Eye (tissue), 1 donor: ENCODE measurements around the gene CAPRIN1.

ENCODE experiments used
- DNase-seq: peaks from one replicate; pipeline ENCODE4 v3.0.0-alpha.2; 2015

The CAPRIN1 gene

DNA sequence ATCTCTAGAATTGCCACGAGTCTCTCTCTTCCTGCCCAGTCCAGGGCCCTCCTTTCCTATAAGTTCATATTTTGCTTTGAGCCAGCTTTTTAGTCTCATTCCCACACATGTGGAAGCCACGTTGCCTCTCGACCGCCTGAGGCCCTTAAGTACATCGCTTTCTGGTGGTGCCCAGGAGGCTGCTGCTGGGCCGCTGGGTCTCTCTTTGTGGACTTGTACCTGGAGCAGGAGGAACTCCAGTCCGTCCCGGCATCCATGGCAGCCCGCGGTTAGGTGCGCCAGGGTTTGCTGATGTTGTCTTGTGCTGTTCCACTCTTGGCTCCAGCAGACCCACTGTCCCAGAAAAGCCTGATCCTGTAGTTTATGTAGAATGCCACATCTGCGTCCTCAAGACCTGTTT, 94.9 kb downstream of the CAPRIN1 start:
- no peak for DNase-seq

DNA sequence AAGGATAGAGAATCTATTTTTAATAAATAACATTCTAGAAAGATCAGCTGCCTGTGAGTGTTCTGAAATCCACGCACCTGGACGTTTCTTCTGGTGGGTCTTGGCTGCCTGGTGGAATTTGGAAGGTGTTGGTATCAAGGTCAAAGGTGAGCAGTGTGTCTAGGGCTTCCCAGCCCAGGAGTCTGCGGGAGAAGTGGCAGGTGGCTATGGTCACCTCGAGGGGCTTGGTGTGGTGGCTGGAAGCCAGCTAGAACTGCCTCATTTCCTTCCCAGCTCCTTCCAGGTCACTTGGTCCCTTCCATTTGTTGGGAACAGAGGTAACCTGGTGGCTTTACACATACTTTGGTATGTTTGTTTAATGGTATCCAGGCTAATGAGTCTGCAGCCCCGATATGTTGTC, 95.3 kb downstream of the CAPRIN1 start:
- DNase-seq, result no peak

- no peak for DNase-seq
These were observed 96.0 kb downstream of the CAPRIN1 start for GRCh38 chr11:34147581-34147980.

- DNase-seq, result peak; percentile 89
These were observed 97.1 kb downstream of the CAPRIN1 start for GRCh38 chr11:34148504-34149165.

DNA sequence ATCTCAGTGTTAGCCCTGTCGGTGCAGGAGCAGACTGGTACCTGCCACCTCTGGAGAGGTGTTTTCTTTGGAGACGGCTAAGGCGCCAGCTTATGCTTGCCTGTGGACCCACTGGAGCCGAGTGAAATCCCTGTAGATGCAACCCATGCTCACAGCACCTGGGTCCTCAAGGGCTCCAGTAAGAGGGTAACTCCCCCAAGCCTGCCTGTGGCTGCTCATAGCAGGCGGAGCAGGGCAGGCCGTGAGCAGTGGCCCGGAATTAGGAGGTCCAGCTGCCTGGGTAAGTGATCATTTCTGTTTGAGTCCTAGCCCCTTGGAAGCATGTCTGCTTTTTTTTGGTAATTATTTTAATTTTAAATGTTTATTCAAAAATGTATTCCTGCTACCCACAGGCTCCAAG, 97.7 kb downstream of the CAPRIN1 start:
- DNase-seq, result peak; percentile 64

- DNase-seq, result peak; percentile 41
These were observed 98.3 kb downstream of the CAPRIN1 start for GRCh38 chr11:34149786-34150185.

GRCh38 chr11:34150494-34151151, 99.1 kb downstream of the CAPRIN1 start:
- no peak for DNase-seq
